Immature natural killer cell (primary cell): ENCODE measurements around the gene ARID1B. TPM values are rescaled to one million over a fixed set of nuclear protein-coding genes. Genes with fewer than 3 reads are reported as not detected.

Experiments used
- DNase-seq, 3 donors: peaks; one replicate each; pipeline ENCODE4 v3.0.0; 2022; ENCODE audit warnings: mixed read lengths in 1 of 3
- H3K27ac Mint-ChIP-seq, 6 donors: one replicate each; pipeline ENCODE4 v1.8.0; 2020; ENCODE audit warnings: mixed read lengths in 6 of 6, mild to moderate bottlenecking in 5 of 6, inconsistent platforms in 4 of 6, moderate library complexity in 3 of 6
- H3K27me3 Mint-ChIP-seq, 3 donors: one replicate each; pipeline ENCODE4 v1.8.0; 2020 to 2021; ENCODE audit warnings: low read depth in 3 of 3, mild to moderate bottlenecking in 3 of 3, mixed read lengths in 3 of 3, moderate library complexity in 3 of 3, inconsistent platforms in 1 of 3
- H3K36me3 Mint-ChIP-seq, 3 donors: one replicate each; pipeline ENCODE4 v1.8.0; 2020; ENCODE audit warnings: mixed read lengths in 3 of 3, inconsistent platforms in 2 of 3, mild to moderate bottlenecking in 2 of 3
- H3K4me1 Mint-ChIP-seq, 2 donors: one replicate each; pipeline ENCODE4 v1.8.0; 2020; ENCODE audit warnings: inconsistent platforms in 2 of 2, mild to moderate bottlenecking in 2 of 2, mixed read lengths in 2 of 2, moderate library complexity in 1 of 2
- H3K4me3 Mint-ChIP-seq, 5 donors: one replicate each; pipeline ENCODE4 v1.8.0; 2020; ENCODE audit warnings: mild to moderate bottlenecking in 5 of 5, mixed read lengths in 5 of 5, inconsistent platforms in 3 of 5, moderate library complexity in 3 of 5
- H3K9me3 Mint-ChIP-seq, 6 donors: one replicate each; pipeline ENCODE4 v1.8.0; 2020; ENCODE audit warnings: mild to moderate bottlenecking in 6 of 6, mixed read lengths in 6 of 6, inconsistent platforms in 4 of 6, moderate library complexity in 3 of 6
- polyA plus RNA-seq, 3 donors: library from polyadenylated mRNA; unstranded; fragments of 300-500 nt; fragmentation: Illumina TruSeq; gene quantifications; one replicate each; pipeline ENCODE4 v1.2.3, GENCODE V29; 2021

The ARID1B gene
- polyA plus RNA-seq, 3 donors from 2014 or later: 7.6 to 18.1 (median 8.7) TPM

GRCh38 chr6:157120534-157121232, 343.5 kb downstream of the ARID1B start:
- no peak for DNase-seq
- Mint-ChIP-seq H3K9me3 (no peaks in the 10 kb centered on the region), H3K36me3 (peaks cover 0 to 11% (median 7%) of the 10 kb centered on the region in 3 donors), H3K4me1 (peaks cover 26 to 40% of the 10 kb centered on the region in 2 donors), H3K27ac (peak overlapping the region in 4 of 6 donors; percentile 37 to 77 (median 62)), H3K27me3 (peaks cover 0 to 1% (median 0%) of the 10 kb centered on the region in 3 donors), H3K4me3 (no peak overlapping the region)

GRCh38 chr6:157121897-157122296, 344.7 kb downstream of the ARID1B start:
- Mint-ChIP-seq H3K27me3 (peaks cover 0 to 1% (median 0%) of the 10 kb centered on the region in 3 donors), H3K4me3 (no peak overlapping the region), H3K27ac (peak overlapping the region in 1 of 6 donors; percentile 14), H3K36me3 (peaks cover 0 to 11% (median 8%) of the 10 kb centered on the region in 3 donors), H3K9me3 (no peaks in the 10 kb centered on the region), H3K4me1 (peaks cover 31 to 47% of the 10 kb centered on the region in 2 donors)
- DNase-seq: no peak

GRCh38 chr6:157123234-157123633, 346.1 kb downstream of the ARID1B start:
- H3K27ac Mint-ChIP-seq: no peak overlapping the region
- H3K4me3 Mint-ChIP-seq: no peak overlapping the region
- peaks cover 0 to 1% (median under 1%) of the 10 kb centered on the region in 3 donors for H3K27me3 Mint-ChIP-seq
- H3K4me1 Mint-ChIP-seq: peaks cover 35 to 50% of the 10 kb centered on the region in 2 donors
- H3K36me3 Mint-ChIP-seq: peaks cover 0 to 11% (median 8%) of the 10 kb centered on the region in 3 donors
- no peak for DNase-seq
- no peaks in the 10 kb centered on the region for H3K9me3 Mint-ChIP-seq

- no peak for DNase-seq
- H3K27me3 Mint-ChIP-seq: peaks cover 0 to 4% (median 1%) of the 10 kb centered on the region in 3 donors
- H3K36me3 Mint-ChIP-seq: peaks cover 0 to 8% (median 6%) of the 10 kb centered on the region in 3 donors
- peak overlapping the region; percentile 31 to 84 (median 71) for H3K27ac Mint-ChIP-seq
- peaks cover 42 to 59% of the 10 kb centered on the region in 2 donors for H3K4me1 Mint-ChIP-seq
- no peaks in the 10 kb centered on the region for H3K9me3 Mint-ChIP-seq
- peak overlapping the region in 4 of 5 donors; percentile 2 to 43 (median 16) for H3K4me3 Mint-ChIP-seq
Observed at GRCh38 chr6:157124485-157125254, 347.5 kb downstream of the ARID1B start.

DNA sequence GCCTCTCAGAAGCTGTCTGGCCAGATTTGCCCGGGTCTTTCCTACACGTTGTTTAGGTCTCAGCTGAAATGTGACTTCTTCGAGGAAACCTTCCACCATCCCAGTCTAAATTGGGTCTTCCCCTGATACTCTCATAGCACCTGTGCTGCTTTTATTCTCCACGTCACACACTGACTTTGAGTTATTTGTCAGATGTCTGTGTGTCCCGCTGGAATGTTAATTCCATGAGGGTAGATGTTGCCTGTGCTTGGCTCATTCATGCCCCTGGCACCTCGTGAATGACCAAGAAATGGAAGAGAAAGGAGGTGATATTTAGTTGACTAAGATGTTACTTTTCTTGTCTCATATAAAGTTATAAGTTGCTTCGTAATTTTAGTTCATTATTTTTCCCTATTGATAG, 348.4 kb downstream of the ARID1B start:
- H3K4me3 Mint-ChIP-seq: no peak overlapping the region
- H3K4me1 Mint-ChIP-seq: peaks cover 46 to 53% of the 10 kb centered on the region in 2 donors
- H3K27ac Mint-ChIP-seq: peak overlapping the region; percentile 31 to 84 (median 71)
- DNase-seq: no peak
- no peaks in the 10 kb centered on the region for H3K9me3 Mint-ChIP-seq
- H3K36me3 Mint-ChIP-seq: peaks cover 0 to 8% (median 6%) of the 10 kb centered on the region in 3 donors
- peaks cover 0 to 4% (median 1%) of the 10 kb centered on the region in 3 donors for H3K27me3 Mint-ChIP-seq

DNA sequence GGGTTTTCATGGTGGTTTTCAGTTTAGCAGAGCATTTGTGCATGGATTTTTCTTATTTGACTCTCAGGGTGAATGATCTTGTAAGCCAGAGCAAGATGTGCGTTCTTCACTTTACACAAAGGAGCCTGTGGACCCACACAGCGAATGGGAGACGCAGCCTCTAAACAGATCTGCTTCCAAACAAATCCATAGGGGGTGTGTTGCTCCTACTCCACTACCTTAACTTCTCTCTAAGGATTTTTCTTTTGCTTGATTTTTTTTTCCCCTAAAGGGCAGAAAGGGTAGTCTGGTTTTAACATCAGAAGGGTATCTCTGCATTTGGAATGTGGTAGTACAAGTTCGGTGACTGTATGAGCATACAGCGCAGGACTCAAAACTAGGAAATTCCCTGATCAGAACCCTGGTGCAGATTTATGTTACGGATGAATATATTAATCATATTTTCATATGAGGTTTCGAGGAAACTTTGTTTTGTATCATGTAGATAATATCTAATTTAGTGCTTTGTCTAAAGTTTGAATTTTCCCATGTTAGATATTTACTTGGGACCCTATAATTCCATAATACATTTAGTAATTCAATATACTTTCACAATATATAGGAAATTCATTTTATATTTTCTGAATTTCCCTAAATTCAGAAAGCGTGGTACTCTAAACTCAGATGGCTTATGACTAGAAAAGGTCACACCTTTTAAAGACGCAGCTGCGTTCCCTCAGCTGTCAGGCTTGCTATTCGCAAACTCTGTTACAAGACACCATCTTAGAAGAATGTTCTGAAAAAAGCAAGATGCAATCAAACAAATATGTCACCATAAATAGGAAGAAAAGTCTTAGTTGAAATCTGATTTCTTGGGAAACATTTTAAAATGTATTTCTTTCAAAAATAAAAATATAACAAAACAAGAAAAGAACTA, 349.3 kb downstream of the ARID1B start:
- Mint-ChIP-seq H3K4me3 (no peak overlapping the region), H3K27ac (peak overlapping the region in 4 of 6 donors; percentile 13 to 74 (median 38)), H3K9me3 (no peaks in the 10 kb centered on the region), H3K27me3 (peaks cover 0 to 4% (median 1%) of the 10 kb centered on the region in 3 donors), H3K36me3 (peaks cover 4 to 17% (median 10%) of the 10 kb centered on the region in 3 donors), H3K4me1 (peaks cover 43 to 45% of the 10 kb centered on the region in 2 donors)
- DNase-seq: no peak

GRCh38 chr6:157128235-157128775, 351.1 kb downstream of the ARID1B start:
- H3K36me3 Mint-ChIP-seq: peaks cover 8 to 19% (median 17%) of the 10 kb centered on the region in 3 donors
- no peak overlapping the region for H3K4me3 Mint-ChIP-seq
- peaks cover 42 to 45% of the 10 kb centered on the region in 2 donors for H3K4me1 Mint-ChIP-seq
- H3K27me3 Mint-ChIP-seq: peaks cover 0 to 4% (median 1%) of the 10 kb centered on the region in 3 donors
- DNase-seq: no peak
- no peaks in the 10 kb centered on the region for H3K9me3 Mint-ChIP-seq
- H3K27ac Mint-ChIP-seq: peak overlapping the region in 5 of 6 donors; percentile 28 to 86 (median 74)

GRCh38 chr6:157131250-157131649, 354.1 kb downstream of the ARID1B start:
- no peak for DNase-seq
- Mint-ChIP-seq H3K27me3 (peaks cover 0 to 6% (median 0%) of the 10 kb centered on the region in 3 donors), H3K4me1 (peaks cover 20 to 22% of the 10 kb centered on the region in 2 donors), H3K4me3 (no peak overlapping the region), H3K36me3 (peaks cover 15 to 35% (median 16%) of the 10 kb centered on the region in 3 donors), H3K9me3 (no peaks in the 10 kb centered on the region), H3K27ac (peak overlapping the region in 4 of 6 donors; percentile 11 to 78 (median 32))

DNA sequence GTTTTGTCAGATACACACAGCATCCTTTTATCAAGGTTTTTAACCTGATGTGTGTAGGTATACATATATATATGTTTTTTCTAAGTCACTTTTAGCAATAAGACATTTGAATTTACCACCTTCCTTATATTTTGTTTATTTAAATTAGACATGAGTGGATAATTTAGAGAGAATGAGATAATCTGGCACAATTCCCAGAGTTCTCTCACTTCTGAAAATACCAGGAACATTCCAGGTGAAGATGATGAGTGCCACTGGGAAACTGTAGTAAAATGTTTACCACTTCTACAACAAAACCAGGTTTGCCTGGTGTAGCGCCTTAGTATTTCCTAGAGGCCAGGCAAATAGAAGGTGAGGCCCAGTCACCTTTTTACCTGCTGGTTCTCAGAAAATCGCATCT, 356.7 kb downstream of the ARID1B start:
- peaks cover 10 to 13% of the 10 kb centered on the region in 2 donors for H3K4me1 Mint-ChIP-seq
- no peak overlapping the region for H3K4me3 Mint-ChIP-seq
- H3K9me3 Mint-ChIP-seq: no peaks in the 10 kb centered on the region
- peaks cover 0 to 4% (median 0%) of the 10 kb centered on the region in 3 donors for H3K27me3 Mint-ChIP-seq
- no peak for DNase-seq
- H3K27ac Mint-ChIP-seq: no peak overlapping the region
- peaks cover 15 to 41% (median 22%) of the 10 kb centered on the region in 3 donors for H3K36me3 Mint-ChIP-seq

DNA sequence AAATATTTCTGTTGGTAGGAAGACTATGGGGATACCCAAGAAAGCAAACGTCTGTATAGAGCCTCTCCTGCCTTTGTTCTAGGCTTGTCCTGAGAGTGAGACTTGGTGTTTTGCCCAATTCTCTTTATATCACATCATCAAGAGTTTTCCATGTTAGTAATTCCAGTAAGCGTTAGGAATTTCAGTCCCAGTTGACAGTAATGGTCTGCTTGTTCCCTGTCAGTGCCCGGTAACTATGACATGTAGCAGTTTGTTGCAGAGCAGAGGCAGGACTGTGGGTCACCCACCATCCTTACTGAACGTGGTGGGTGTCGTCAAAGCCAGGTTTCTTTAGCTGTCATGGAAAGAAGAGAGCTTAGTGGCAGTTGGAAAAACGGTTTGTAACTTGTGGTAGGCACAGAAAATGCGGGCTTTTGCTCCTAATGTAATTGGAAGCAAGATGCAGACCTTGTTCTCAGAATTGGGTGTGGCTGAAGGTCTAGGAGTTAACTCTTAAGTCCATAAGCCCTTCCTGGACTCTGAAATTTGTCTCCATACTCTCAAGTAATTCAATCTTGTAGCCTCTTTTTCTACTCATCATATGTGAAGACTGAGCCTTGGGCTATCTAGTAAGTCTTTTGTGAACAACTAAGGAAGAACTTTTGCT, 357.3 kb downstream of the ARID1B start:
- DNase-seq: no peak
- H3K27me3 Mint-ChIP-seq: peaks cover 0 to 4% (median 0%) of the 10 kb centered on the region in 3 donors
- peaks cover 4 to 8% of the 10 kb centered on the region in 2 donors for H3K4me1 Mint-ChIP-seq
- no peaks in the 10 kb centered on the region for H3K9me3 Mint-ChIP-seq
- H3K27ac Mint-ChIP-seq: peak overlapping the region in 2 of 6 donors; percentile 14 to 49
- peaks cover 15 to 42% (median 22%) of the 10 kb centered on the region in 3 donors for H3K36me3 Mint-ChIP-seq
- no peak overlapping the region for H3K4me3 Mint-ChIP-seq

DNA sequence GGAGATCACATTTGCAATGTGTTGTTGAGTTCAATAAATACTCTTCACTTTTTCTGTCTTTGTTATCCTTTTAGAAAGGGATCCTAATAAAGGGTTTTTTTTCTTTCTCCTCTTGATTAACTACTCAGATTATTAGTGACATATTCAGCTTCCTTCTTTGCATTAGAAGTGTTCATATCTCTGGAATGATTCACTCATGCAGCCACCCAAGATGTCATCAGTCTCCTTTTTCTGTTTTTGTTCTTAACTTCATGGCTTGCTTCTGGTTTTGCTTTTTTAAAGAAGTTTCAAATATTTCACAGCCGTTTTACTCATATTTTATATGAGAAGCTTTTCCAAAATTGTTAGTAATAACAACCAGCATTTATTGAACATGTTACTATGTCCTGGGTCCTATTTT, 358.5 kb downstream of the ARID1B start:
- peaks cover 0 to 4% (median 0%) of the 10 kb centered on the region in 3 donors for H3K27me3 Mint-ChIP-seq
- no peaks in the 10 kb centered on the region for H3K9me3 Mint-ChIP-seq
- peaks cover 0 to 3% of the 10 kb centered on the region in 2 donors for H3K4me1 Mint-ChIP-seq
- H3K4me3 Mint-ChIP-seq: no peak overlapping the region
- no peak for DNase-seq
- H3K36me3 Mint-ChIP-seq: peaks cover 17 to 43% (median 24%) of the 10 kb centered on the region in 3 donors
- H3K27ac Mint-ChIP-seq: peak overlapping the region; percentile 11 to 78 (median 50)

- peak overlapping the region in 5 of 6 donors; percentile 51 to 79 (median 66) for H3K27ac Mint-ChIP-seq
- peaks cover 0 to 4% (median 0%) of the 10 kb centered on the region in 3 donors for H3K27me3 Mint-ChIP-seq
- no peak overlapping the region for H3K4me3 Mint-ChIP-seq
- peaks cover 0 to under 1% of the 10 kb centered on the region in 2 donors for H3K4me1 Mint-ChIP-seq
- no peaks in the 10 kb centered on the region for H3K9me3 Mint-ChIP-seq
- H3K36me3 Mint-ChIP-seq: peaks cover 17 to 44% (median 28%) of the 10 kb centered on the region in 3 donors
- no peak for DNase-seq
Observed at GRCh38 chr6:157137501-157137900, 360.3 kb downstream of the ARID1B start.
